ENCODE data around the gene MAP1S. TPM values are rescaled to one million over a fixed set of nuclear protein-coding genes. Genes with fewer than 3 reads are reported as not detected.

MAP1S gene
- total and polyA plus RNA-seq, 2 of the 13 experiments (the other 11 are each of a cell fraction or from before 2014, with no cell fraction given) = 3.8 to 7.3 TPM

GRCh38 chr19:17747205-17748098 lies 28.2 kb downstream of the MAP1S start (continued):
- TF ChIP-seq HDAC6 (IDR thresholded peaks at IDR 0.05; ENCODE audit: low read depth, low read length) (no peak), ZNF292 (CRISPR knock-in tag; IDR thresholded peaks at IDR 0.05; ENCODE audit: borderline replicate concordance, low read depth) (no peak), ZNF614 (CRISPR knock-in tag; IDR thresholded peaks at IDR 0.05; ENCODE audit: borderline replicate concordance) (no peak), RFX5 (IDR thresholded peaks at IDR 0.05; ENCODE audit: low read depth, low read length) (no peak), ZNF768 (CRISPR knock-in tag; IDR thresholded peaks at IDR 0.05) (peak; percentile 100), KLF16 (CRISPR knock-in tag; IDR thresholded peaks at IDR 0.05) (no peak), GMEB1 (CRISPR knock-in tag; IDR thresholded peaks at IDR 0.05; ENCODE audit: borderline replicate concordance) (peak; percentile 68), SP4 (CRISPR knock-in tag; IDR thresholded peaks at IDR 0.05) (peak; percentile 96), KLF6 (CRISPR knock-in tag; IDR thresholded peaks at IDR 0.05) (no peak), ZNF276 (CRISPR knock-in tag; IDR thresholded peaks at IDR 0.05; ENCODE audit: low read depth) (no peak), MXD3 (CRISPR knock-in tag; IDR thresholded peaks at IDR 0.05) (no peak), E2F1 (CRISPR knock-in tag; IDR thresholded peaks at IDR 0.05) (0 out of 2 replicates have a peak, but pooled peaks have one; percentile 37), KDM2A (CRISPR knock-in tag; IDR thresholded peaks at IDR 0.05; ENCODE audit: borderline replicate concordance, low read depth) (no peak), ZNF143 (CRISPR knock-in tag; IDR thresholded peaks at IDR 0.05) (no peak), WIZ (CRISPR knock-in tag; IDR thresholded peaks at IDR 0.05) (no peak), ONECUT2 (CRISPR knock-in tag; IDR thresholded peaks at IDR 0.05) (no peak), SRF (IDR thresholded peaks at IDR 0.05; ENCODE audit: low read depth, low read length) (no peak), ZNF263 (CRISPR knock-in tag; IDR thresholded peaks at IDR 0.05) (no peak)
- TF ChIP-seq, protein P1, sequence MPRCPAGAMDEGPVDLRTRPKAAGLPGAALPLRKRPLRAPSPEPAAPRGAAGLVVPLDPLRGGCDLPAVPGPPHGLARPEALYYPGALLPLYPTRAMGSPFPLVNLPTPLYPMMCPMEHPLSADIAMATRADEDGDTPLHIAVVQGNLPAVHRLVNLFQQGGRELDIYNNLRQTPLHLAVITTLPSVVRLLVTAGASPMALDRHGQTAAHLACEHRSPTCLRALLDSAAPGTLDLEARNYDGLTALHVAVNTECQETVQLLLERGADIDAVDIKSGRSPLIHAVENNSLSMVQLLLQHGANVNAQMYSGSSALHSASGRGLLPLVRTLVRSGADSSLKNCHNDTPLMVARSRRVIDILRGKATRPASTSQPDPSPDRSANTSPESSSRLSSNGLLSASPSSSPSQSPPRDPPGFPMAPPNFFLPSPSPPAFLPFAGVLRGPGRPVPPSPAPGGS (CRISPR knock-in tag; IDR thresholded peaks at IDR 0.05) = no peak
- TF ChIP-seq, protein P2, sequence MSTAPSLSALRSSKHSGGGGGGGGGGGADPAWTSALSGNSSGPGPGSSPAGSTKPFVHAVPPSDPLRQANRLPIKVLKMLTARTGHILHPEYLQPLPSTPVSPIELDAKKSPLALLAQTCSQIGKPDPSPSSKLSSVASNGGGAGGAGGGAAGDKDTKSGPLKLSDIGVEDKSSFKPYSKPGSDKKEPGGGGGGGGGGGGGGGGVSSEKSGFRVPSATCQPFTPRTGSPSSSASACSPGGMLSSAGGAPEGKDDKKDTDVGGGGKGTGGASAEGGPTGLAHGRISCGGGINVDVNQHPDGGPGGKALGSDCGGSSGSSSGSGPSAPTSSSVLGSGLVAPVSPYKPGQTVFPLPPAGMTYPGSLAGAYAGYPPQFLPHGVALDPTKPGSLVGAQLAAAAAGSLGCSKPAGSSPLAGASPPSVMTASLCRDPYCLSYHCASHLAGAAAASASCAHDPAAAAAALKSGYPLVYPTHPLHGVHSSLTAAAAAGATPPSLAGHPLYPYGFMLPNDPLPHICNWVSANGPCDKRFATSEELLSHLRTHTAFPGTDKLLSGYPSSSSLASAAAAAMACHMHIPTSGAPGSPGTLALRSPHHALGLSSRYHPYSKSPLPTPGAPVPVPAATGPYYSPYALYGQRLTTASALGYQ (CRISPR knock-in tag; IDR thresholded peaks at IDR 0.05) = no peak
